ENCODE measurements around the gene SEC14L5.

DNA sequence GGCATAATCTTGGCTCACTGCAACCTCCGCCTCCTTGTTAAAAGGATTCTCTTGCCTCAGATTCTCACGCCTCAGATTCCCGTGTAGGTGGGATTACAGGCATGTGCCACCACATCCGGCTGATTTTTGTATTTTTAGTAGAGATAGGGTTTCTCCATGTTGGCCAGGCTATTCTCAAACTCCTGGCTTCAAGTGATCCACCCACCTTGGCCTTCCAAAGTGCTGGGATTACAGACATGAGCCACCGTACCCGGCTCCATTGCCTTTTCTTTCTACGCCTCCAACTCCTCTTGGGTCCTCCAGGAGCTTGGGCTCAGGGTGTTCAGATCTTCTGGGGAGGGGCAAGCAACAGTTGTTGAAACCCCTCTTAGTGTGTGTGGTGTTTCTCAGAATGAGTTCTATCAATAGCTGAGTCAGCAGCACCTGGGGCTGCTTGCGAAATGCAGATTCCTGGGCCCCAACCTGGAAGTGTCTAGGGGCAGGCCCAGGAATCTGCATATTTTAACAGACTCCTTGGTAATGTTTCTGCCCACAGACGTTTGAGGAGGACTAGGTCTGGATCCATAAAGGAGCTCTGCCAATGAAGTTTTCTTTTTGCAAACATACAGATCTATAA, 31.4 kb downstream of the SEC14L5 start:
- TF ChIP-seq, protein P1, sequence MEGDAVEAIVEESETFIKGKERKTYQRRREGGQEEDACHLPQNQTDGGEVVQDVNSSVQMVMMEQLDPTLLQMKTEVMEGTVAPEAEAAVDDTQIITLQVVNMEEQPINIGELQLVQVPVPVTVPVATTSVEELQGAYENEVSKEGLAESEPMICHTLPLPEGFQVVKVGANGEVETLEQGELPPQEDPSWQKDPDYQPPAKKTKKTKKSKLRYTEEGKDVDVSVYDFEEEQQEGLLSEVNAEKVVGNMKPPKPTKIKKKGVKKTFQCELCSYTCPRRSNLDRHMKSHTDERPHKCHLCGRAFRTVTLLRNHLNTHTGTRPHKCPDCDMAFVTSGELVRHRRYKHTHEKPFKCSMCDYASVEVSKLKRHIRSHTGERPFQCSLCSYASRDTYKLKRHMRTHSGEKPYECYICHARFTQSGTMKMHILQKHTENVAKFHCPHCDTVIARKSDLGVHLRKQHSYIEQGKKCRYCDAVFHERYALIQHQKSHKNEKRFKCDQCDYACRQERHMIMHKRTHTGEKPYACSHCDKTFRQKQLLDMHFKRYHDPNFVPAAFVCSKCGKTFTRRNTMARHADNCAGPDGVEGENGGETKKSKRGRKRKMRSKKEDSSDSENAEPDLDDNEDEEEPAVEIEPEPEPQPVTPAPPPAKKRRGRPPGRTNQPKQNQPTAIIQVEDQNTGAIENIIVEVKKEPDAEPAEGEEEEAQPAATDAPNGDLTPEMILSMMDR (IDR thresholded peaks at IDR 0.05 in 8 of 11, conservative IDR thresholded peaks at IDR 0.05 in 3 of 11): no peak
- TF ChIP-seq POLR2AphosphoS5 (IDR thresholded peaks at IDR 0.05): no peak

All from spleen (tissue), 7 donors.